Peyer's patch (tissue), 4 donors: ENCODE results near the gene TSGA10.

Source experiments
- POLR2A ChIP-seq, 2 donors: fragments of 450-650 bp; IDR thresholded peaks; one replicate each; pipeline ENCODE4 v1.5.1; 2017; ENCODE audit warnings: antibody characterized with exemption in 2 of 2, mild to moderate bottlenecking in 2 of 2, moderate library complexity in 2 of 2
- TF ChIP-seq, protein P1 (sequence below), 6 experiments: fragments of 450-650 bp in 4 of 6; fragments of 200-600 bp in 2 of 6; sonication (generic) in 1 of 6; IDR thresholded peaks; one replicate each; pipeline ENCODE4 v1.5.1; 2017 to 2019; ENCODE audit warnings: antibody characterized with exemption in 6 of 6, mild to moderate bottlenecking in 3 of 6, moderate library complexity in 1 of 6

DNA sequence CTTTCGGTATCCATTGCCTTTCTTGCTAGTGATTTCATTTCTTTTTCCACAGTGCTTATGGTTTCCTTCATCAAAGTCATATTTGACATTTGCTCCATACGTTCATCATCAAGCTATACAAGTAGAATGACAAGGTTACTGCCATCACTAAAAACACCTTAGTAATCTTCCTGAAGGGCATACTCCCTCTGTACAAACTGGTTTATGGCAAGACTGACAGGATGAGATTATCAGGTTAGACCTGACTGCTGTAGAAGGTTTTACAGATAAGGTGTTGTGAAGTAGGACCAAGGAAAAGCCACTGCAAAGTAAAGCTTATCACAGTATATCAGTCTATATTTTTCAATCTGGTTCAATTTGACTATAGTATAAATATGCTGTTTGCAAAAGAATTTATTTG, 50.7 kb downstream of the TSGA10 start:
- TF ChIP-seq, protein P1, sequence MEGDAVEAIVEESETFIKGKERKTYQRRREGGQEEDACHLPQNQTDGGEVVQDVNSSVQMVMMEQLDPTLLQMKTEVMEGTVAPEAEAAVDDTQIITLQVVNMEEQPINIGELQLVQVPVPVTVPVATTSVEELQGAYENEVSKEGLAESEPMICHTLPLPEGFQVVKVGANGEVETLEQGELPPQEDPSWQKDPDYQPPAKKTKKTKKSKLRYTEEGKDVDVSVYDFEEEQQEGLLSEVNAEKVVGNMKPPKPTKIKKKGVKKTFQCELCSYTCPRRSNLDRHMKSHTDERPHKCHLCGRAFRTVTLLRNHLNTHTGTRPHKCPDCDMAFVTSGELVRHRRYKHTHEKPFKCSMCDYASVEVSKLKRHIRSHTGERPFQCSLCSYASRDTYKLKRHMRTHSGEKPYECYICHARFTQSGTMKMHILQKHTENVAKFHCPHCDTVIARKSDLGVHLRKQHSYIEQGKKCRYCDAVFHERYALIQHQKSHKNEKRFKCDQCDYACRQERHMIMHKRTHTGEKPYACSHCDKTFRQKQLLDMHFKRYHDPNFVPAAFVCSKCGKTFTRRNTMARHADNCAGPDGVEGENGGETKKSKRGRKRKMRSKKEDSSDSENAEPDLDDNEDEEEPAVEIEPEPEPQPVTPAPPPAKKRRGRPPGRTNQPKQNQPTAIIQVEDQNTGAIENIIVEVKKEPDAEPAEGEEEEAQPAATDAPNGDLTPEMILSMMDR (IDR thresholded peaks at IDR 0.05) = no peak
- no peak for TF ChIP-seq POLR2A (IDR thresholded peaks at IDR 0.05)
